Cardiac septum (tissue), 1 donor: ENCODE measurements around the gene CRABP2. TPM values are rescaled to one million over a fixed set of nuclear protein-coding genes. Genes with fewer than 3 reads are reported as not detected.

Source experiments
- DNase-seq: peaks from one replicate; pipeline ENCODE4 v3.0.0-alpha.2; 2020; ENCODE audit warnings: low spot score
- intact Hi-C: fragments of 100-400 bp; cut with DNase I; formaldehyde crosslinking; loops from one replicate; pipeline ENCODE4 v1.14.0; 2022
- total RNA-seq: library from RNA; stranded (reverse); fragmentation: NEBNext Ultra II Directional; extraction: Animal tissue kit (Norgen Biotek cat#: 25700); gene quantifications from one replicate; pipeline ENCODE4 v1.2.1, GENCODE V29; 2021
- donor health status: DM: no; HTN: no; CAD: no.

CRABP2 gene
- total RNA-seq, 1 donor from 2014 or later = 3.7 TPM

GRCh38 chr1:156676820-156677615, 28.4 kb downstream of the CRABP2 start, which contains the start of gene NES:
Gene NES, minus strand, starts transcription at chr1:156677407. Its CDS starts 143 bp downstream, at chr1:156677264.
- peak; percentile 89 for DNase-seq
- intact Hi-C loops = loop anchor here (1.0 to 5.0 kb wide), 2 partner anchors 17 to 220 kb away; no protein-coding TSS in a partner anchor

DNA sequence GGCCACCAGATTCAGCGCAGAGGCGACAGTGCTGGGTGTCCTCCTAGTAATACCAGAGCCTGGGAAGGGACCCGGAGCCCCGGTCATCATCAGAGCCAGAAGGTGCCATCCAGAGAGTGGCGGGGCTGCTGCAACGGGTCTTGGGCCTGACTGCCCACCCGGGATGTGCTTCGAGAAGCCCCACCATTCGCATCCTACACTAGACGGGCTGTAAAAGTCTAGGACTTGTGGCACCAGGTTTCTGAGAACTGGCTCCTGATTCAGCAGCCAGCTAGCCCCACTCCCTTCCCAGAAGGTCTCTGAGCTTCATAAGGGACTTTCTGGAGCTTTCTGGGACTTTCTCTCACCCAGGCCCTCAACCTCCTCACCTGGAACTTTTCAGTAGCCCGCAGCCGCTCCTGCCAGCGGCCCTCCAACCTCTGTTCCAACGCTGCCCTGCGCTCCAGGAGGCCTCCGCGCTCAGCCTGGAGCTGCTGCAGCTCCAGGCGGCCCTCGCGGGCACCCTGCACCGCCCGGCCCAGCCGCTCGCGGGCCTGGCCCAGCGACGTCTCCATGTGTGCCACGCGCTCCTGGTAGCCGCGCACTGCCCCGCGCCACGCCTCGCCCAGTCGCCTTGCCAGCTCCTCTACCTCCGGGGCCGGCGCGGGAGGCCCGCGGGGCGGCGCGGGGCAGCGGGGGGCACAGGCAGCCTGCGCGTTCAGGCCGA, 29.1 kb downstream of the CRABP2 start:
- intact Hi-C loops = loop anchor here (5.0 kb wide), 1 partner anchor 219 kb away; no protein-coding TSS in a partner anchor
- no peak for DNase-seq

DNA sequence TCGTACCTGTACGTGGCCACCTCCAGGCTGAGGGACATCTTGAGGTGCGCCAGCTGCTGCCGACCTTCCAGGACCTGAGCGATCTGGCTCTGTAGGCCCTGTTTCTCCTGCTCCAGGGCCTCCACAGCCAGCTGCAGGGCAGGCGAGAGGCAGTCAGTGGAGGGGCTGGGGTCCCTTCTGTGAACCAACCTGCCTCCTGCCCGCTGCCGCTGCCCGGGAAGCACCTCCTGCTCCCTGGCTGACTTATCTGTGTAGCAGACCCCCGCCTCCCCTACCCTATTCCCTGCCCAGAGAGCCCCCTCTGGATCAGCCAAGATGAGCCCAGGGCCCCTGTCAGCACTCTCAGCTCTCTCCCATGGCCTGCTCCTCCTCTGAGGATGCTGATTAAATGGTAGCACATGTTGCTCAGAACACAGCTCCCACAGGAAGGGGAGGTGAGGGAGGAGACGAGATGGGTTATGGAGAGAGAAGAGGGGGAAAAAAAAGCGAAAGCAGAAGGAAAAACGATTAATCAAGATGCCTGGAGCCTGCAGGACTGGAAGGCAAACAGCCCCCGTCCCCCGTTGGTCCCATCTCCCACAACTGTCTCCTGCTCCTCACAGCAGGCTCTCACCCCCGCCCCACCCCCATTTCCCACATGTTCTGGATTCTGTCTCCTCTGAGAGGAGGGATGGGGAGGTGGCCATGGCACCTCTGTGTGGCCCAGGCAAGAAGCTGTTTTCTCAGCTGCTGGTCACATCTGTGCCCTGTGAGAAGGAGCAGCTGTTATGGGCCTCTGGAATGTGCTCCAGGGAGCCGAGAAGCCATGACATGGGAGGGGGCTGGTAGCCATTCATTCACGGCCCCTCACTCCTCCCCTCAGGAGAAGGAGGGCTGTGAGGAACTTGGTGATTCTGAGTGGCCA, 29.9 kb downstream of the CRABP2 start:
- intact Hi-C loops = loop anchor here (5.0 kb wide), 1 partner anchor 218 kb away; no protein-coding TSS in a partner anchor
- no peak for DNase-seq

- no peak for DNase-seq
- intact Hi-C loops = no loop called here
These were observed 31.8 kb downstream of the CRABP2 start for GRCh38 chr1:156673387-156674121.

DNA sequence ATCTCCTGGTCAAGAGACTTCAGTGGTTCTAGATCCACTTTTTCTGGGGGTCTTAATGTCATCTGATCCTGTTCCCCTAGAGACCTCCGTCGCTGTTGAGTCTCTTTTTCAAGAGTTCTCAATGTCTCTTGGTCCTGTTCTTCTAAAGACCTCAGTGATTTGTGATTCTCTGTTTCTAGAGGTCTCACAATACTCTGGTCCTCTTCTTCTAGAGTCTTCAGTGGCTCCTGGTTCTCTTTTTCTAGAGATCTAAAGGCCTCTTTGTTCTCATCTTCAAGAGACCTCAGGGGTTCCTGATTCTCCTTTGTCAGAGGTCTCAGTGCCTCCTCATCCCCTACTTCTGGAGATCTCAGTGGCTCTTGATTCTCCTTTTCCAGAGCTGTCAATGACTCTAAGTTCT, 33.6 kb downstream of the CRABP2 start:
- DNase-seq = no peak
- intact Hi-C loops = no loop called here

DNA sequence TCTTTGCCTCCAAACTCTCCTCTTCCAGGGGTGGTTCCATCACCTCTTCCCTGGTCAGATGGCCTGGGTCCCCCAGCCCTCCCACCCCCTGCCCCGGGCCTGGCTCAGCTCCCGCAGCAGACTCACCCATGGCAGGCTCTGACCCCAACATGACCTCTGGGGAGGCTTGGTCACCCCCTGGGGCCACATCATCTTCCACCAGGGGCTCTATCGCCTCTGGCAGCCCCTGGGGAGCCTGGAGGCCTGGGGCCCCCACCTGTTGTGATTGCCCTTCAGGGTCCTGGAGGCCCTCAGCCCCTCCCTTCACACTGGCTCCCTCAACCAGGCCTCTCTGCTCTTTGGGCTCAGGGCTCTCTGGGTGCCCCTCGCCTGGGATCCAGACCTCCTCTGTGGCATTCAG, 34.6 kb downstream of the CRABP2 start:
- DNase-seq = no peak
- intact Hi-C loops = no loop called here

DNA sequence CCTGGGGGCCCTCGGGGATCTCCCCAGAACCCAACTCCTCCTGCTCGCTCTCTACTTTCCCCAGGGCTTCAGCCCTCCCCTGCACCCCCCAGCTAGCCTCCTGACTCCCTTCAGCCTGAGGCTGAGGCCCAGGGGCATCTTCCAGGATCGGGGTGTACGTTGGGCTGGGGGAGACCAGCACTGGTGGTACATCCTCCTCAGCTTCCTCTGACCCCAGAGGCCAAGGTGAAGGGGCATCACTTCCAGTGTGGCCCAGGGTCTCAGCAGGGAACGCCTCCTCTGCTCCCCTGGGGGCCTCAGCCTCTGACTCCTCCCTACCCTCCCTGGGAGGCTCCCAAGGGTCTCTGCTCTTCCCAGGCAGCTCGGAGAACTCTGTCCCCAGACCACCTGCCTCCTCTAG, 35.0 kb downstream of the CRABP2 start:
- no peak for DNase-seq

GRCh38 chr1:156669794-156670193, 35.6 kb downstream of the CRABP2 start:
- no peak for DNase-seq
- intact Hi-C loops = loop anchor here (10.0 kb wide), 1 partner anchor 545 kb away; no protein-coding TSS in a partner anchor

More for the DNA sequence above, 35.0 kb downstream of the CRABP2 start:
- intact Hi-C loops = no loop called here

DNA sequence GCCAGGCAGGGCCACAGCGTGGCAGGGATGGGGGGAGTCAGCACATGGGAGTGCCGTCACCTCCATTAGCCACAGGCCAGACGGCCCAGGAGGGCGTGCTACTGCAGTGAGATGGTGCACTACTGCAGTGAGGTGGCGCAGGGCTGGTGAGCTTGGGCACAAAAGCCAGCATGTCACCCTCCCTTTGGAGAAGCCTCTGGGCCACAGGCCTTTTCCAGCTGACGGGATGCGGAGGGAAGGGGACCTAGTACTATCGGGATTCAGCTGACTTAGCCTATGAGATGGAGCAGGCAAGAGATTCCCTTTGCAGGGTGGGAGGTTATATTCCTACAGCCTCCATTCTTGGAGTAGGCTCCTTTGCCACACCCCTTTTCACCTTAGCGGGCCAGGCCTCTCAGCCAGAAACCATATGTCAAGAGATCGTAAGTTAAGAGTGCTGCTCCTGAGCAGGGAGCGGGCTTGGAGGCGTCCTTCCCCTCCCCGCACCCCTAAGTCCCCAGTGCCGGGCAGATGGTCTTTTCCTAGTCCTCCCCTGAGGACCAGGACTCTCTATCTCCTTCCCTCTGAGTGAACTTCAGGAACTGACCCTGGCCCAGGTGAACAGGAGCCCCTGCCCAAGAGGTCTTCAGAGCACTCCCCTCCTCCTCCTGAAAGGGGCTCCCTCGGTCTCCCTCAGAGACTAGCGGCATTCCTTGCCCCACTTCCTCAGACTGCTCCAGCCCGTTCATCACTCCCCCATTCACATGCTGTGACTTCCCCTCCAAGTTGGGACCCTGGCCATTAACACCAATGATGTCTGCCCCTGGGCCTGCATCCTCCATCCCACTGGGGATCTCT, 36.4 kb downstream of the CRABP2 start:
- intact Hi-C loops = loop anchor here (10.0 kb wide), 1 partner anchor 544 kb away; no protein-coding TSS in a partner anchor
- DNase-seq = no peak

GRCh38 chr1:156667968-156668709, 37.2 kb downstream of the CRABP2 start:
- intact Hi-C loops = loop anchor here (10.0 kb wide), 1 partner anchor 543 kb away; no protein-coding TSS in a partner anchor
- DNase-seq = no peak

DNA sequence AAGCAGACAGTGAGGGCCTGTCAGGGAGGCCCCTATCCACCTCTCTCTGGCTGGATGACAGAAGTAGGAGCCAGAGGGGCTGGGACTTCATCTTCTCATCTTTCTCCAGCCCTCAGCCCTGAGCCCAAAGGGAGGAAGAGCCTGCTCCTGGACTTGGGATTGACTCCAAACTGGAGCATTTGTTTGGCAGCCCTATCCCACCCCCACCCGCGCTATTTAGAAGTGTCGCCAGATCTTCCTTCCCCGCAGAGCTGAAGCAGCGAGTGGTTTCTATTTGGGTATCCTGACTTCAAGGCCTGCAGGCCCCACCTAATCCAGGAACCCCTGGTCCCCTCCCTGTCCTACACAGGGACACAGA, 37.8 kb downstream of the CRABP2 start:
- intact Hi-C loops = loop anchor here (10.0 kb wide), 1 partner anchor 543 kb away; no protein-coding TSS in a partner anchor
- DNase-seq = peak; percentile 82

GRCh38 chr1:156666862-156667609, 38.3 kb downstream of the CRABP2 start:
- no peak for DNase-seq
- intact Hi-C loops = loop anchor here (10.0 kb wide), 1 partner anchor 542 kb away; no protein-coding TSS in a partner anchor

- intact Hi-C loops = loop anchor here (2.0 to 10.0 kb wide), 2 partner anchors 165 to 541 kb away; partner anchors contain the start of gene MEF2D
- no peak for DNase-seq
These were observed 39.8 kb downstream of the CRABP2 start for GRCh38 chr1:156665539-156665938.

DNA sequence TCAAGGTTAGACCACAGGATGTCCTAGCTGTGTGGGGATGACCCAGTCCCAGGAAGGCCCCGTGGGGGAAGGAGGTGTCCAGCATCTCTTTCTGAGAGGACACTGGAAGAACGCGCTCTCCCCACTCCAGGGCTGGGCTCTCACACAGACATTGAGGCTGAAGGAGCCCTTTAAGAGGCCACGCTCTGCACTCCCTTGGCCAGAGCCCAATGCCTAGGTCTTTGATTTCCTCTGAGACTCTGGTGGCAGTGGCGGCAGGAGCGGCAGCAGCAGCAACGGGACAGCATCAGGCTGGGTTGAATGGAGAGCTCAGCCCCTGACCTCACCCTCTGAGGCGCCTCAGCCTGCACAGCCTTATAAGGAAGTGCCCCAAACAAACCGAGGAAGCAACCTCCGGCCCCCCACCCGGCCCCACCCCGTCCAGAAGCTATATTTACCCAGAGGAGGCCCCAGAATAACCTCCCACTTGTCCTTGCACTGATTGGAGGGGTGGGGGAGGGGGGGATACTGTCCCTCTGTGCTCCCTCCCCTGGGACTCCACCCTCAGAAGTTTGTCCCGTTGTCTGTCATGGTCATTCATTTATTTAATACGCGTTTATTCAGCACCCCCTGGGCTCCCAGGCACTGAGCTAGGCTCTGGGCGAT, 40.5 kb downstream of the CRABP2 start:
- peak; percentile 90 for DNase-seq
- intact Hi-C loops = loop anchor here (2.0 to 10.0 kb wide), 2 partner anchors 164 to 540 kb away; partner anchors contain the start of gene MEF2D

GRCh38 chr1:156664046-156664766, 41.2 kb downstream of the CRABP2 start:
- DNase-seq = no peak
- intact Hi-C loops = loop anchor here (2.0 to 10.0 kb wide), 2 partner anchors 163 to 539 kb away; partner anchors contain the start of gene MEF2D
